Osteocyte (in vitro differentiated cells): Measurements from ENCODE around the gene ATP2C1. TPM values are rescaled to one million over a fixed set of nuclear protein-coding genes. Genes with fewer than 3 reads are reported as not detected.

Experiments used
- DNase-seq: peaks from one replicate; pipeline ENCODE4 v3.0.0; 2021; ENCODE audit warnings: mixed read lengths; ENCODE audit not compliant: unreplicated experiment; ENCODE audit errors: extremely low spot score
- H3K27ac Mint-ChIP-seq: one replicate; pipeline ENCODE4 v1.8.0; 2021; ENCODE audit warnings: mild to moderate bottlenecking, mixed read lengths; ENCODE audit not compliant: unreplicated experiment
- H3K27me3 Mint-ChIP-seq: one replicate; pipeline ENCODE4 v1.8.0; 2021; ENCODE audit warnings: mixed read lengths; ENCODE audit not compliant: unreplicated experiment
- H3K36me3 Mint-ChIP-seq: one replicate; pipeline ENCODE4 v1.8.0; 2021; ENCODE audit warnings: mixed read lengths; ENCODE audit not compliant: unreplicated experiment
- H3K4me1 Mint-ChIP-seq: one replicate; pipeline ENCODE4 v1.8.0; 2021; ENCODE audit warnings: mixed read lengths; ENCODE audit not compliant: unreplicated experiment
- H3K4me3 Mint-ChIP-seq: one replicate; pipeline ENCODE4 v1.8.0; 2021; ENCODE audit warnings: mild to moderate bottlenecking, moderate library complexity, mixed read lengths; ENCODE audit not compliant: unreplicated experiment
- H3K9me3 Mint-ChIP-seq: one replicate; pipeline ENCODE4 v1.8.0; 2021; ENCODE audit warnings: mixed read lengths; ENCODE audit not compliant: unreplicated experiment
- CTCF ChIP-seq: fragments of 200-600 bp; sonication (generic); IDR thresholded peaks from 2 replicates; pipeline ENCODE4 v1.5.0; 2021; ENCODE audit warnings: antibody characterized with exemption, mild to moderate bottlenecking, moderate library complexity
- total RNA-seq: library from RNA; stranded (reverse); gene quantifications from 2 replicates; pipeline ENCODE4 v1.2.1, GENCODE V29; 2021

ATP2C1 gene
- total RNA-seq, 1 donor from 2014 or later = 68.3 TPM

GRCh38 chr3:130975251-130975650 is 81.4 kb downstream of the ATP2C1 start:
- no peak for TF ChIP-seq CTCF
- no peak for DNase-seq

GRCh38 chr3:130976706-130977105 is 82.8 kb downstream of the ATP2C1 start:
- no peak for TF ChIP-seq CTCF
- no peak for DNase-seq
- Mint-ChIP-seq H3K27ac (no peak overlapping the region), H3K27me3 (no peaks in the 10 kb centered on the region), H3K4me1 (no peaks in the 10 kb centered on the region), H3K4me3 (no peak overlapping the region), H3K36me3 (peaks cover 45% of the 10 kb centered on the region), H3K9me3 (no peaks in the 10 kb centered on the region)

More at GRCh38 chr3:130975251-130975650, 81.4 kb downstream of the ATP2C1 start:
- Mint-ChIP-seq H3K4me3 (no peak overlapping the region), H3K27ac (no peak overlapping the region), H3K4me1 (no peaks in the 10 kb centered on the region), H3K27me3 (no peaks in the 10 kb centered on the region), H3K9me3 (no peaks in the 10 kb centered on the region), H3K36me3 (peaks cover 48% of the 10 kb centered on the region)

- Mint-ChIP-seq H3K9me3 (no peaks in the 10 kb centered on the region), H3K4me1 (no peaks in the 10 kb centered on the region), H3K36me3 (peaks cover 41% of the 10 kb centered on the region), H3K27me3 (no peaks in the 10 kb centered on the region), H3K27ac (no peak overlapping the region), H3K4me3 (no peak overlapping the region)
- DNase-seq = no peak
- no peak for TF ChIP-seq CTCF
Observed at GRCh38 chr3:130979117-130979516, 85.2 kb downstream of the ATP2C1 start.

- DNase-seq = no peak
- TF ChIP-seq CTCF = no peak
- no peak overlapping the region for H3K27ac Mint-ChIP-seq
- no peaks in the 10 kb centered on the region for H3K27me3 Mint-ChIP-seq
- H3K4me3 Mint-ChIP-seq = no peak overlapping the region
- H3K4me1 Mint-ChIP-seq = no peaks in the 10 kb centered on the region
- peaks cover 33% of the 10 kb centered on the region for H3K36me3 Mint-ChIP-seq
- no peaks in the 10 kb centered on the region for H3K9me3 Mint-ChIP-seq
Observed at GRCh38 chr3:130981469-130981868, 87.6 kb downstream of the ATP2C1 start.

GRCh38 chr3:130990282-130990681 is 96.4 kb downstream of the ATP2C1 start:
- H3K4me3 Mint-ChIP-seq = no peak overlapping the region
- no peak overlapping the region for H3K27ac Mint-ChIP-seq
- no peak for TF ChIP-seq CTCF
- no peaks in the 10 kb centered on the region for H3K27me3 Mint-ChIP-seq
- DNase-seq = no peak
- H3K36me3 Mint-ChIP-seq = peaks cover 12% of the 10 kb centered on the region
- H3K4me1 Mint-ChIP-seq = no peaks in the 10 kb centered on the region
- H3K9me3 Mint-ChIP-seq = no peaks in the 10 kb centered on the region
